GM15510 (cell line): ENCODE results near the gene BMF.

Experiments
- POLR2A ChIP-seq: IDR thresholded peaks from 3 replicates; pipeline ENCODE4 v1.6.1; 2011; ENCODE audit warnings: borderline replicate concordance; ENCODE audit not compliant: insufficient read length; ENCODE audit errors: extremely low read depth

BMF gene

DNA sequence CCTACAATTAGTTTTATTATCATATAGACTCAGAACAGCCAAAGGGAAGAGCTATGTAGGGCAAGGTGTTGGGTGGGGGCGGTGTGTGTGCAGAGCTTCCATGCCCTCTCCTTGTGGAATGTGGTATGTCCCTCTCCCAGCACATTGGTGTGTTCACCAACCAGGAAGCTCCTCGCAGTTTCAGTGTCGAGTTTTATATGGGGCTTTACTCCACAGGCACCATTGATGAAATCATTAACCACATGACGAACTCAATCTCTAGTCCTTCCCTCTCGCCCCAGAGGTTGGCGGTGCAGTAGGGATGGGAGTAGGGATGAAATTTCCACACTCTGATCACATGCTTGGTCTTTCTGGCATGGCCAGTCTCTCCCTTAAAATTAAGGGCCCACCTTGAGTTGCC, 56.1 kb downstream of the BMF start:
- TF ChIP-seq POLR2A: no peak

DNA sequence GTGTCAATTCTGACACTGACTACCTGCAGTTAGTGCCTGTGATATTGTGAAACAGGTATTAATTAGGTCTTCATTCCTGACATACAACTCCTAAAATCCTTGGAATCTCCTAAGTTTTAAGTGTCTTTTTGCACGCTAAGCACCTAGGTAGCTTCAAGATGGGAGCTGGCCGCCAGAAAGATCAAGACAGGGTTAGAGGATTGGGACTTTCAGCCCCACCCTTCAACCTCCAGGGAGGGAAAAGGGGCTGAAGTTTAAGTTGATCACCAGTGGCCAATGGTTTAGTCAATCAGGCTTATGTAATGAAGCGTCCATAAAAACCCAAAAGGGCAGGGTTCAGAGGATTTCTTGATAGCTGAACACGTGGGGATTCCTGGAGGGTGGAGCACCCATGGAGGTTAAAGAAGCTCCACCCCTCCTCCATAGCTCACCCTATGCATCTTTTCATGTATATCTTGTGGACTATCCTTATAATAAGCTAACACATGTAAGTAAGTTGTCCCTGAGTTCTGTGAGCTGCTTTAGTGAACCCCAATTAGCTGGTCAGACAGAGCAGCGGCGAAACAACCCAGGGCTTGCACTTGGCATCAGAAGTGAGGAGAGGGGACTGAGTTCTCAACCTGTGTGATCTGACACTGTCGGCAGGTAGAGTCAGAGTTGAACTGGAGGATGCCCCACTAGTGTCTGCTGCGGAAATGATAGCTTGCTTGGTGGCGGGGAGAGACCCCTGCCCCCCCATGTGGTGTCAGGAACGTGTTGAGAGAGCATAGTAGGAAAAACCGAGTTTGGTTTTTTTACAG, 56.9 kb downstream of the BMF start:
- no peak for TF ChIP-seq POLR2A

DNA sequence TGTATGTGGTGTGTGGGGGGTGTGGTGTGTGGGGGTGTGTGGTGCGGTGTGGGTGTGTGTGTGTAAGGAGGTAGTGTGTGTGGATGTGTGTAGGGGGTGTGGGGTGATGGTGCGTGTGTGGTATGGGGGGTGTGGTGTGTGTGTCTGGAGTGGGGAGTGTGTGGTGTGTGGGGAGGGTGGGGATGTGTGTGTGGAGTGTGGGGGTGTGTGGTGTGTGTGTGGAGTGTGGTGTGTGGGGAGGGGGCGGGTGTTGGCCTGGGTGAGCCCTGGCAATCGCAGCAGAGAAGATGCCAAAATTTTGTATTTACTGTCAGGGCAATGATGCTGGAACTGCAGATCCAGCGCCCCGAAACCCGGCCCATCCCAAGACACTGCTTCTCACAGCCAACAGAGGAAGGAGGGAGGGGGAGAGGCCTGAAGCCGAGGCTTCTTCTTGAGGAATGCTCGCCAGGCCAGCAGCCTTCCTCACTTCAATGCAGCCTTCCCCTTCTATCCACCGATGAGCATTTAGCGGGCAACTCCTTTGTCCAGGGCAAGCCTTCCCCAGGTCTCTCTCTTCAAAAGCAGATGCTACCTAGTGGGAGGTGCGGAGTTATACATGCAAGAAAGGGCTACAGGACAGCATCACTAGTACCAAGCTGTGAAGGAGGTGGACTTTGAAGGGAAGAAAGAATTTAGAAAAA, 57.8 kb downstream of the BMF start:
- no peak for TF ChIP-seq POLR2A

DNA sequence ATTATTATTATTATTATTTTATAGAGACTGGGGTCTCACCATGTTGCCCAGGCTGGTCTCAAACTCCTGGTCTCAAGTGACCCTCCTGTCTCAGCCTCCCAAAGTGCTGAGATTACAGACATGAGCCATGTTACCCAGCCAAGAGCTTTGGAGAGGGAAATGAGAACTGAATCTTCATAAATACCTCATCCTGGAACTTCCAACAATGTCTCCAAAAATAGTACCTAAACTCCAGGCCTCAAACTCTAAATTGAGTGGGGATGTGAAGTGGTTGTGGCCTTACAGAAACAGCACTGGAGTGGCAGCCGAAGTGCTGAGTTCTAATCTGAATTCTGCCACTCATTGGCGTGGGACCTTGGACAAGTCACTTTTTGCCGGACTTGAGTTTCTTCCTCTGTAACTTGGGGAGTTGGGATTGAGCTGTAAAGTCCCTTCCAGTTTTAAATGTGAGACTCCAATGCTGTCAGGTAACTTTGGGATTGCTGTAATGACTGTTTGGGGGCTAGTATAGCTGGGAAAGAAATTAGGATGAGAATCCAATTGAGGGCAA, 59.7 kb downstream of the BMF start:
- TF ChIP-seq POLR2A: no peak

DNA sequence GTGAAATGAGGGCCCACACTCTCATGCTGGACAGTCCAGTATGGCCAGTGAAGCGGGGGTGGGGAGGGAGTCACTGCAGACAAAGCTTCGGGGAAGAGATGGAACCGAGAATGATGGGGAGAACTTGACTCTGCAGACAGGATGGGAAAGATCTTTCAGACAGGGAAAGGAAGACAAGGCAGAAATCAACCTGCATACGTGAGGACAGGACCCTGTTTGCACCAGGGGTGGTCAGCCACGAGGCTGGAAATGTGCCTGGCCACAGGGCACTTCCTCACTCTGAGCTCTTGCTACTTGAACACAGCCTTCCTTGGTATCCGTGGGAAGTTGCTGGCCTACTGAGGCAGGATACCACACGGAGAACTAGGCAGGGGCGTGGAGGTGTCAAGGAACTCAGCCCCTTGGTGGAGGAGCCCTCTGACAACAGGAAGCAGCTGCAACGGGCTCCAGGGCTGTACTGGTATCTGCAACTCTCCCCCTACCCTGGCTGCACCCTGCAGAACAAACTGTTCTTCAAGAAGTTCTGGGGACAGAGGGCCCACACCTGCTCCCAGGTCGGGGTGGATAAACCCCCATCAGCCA, 60.4 kb downstream of the BMF start:
- no peak for TF ChIP-seq POLR2A

DNA sequence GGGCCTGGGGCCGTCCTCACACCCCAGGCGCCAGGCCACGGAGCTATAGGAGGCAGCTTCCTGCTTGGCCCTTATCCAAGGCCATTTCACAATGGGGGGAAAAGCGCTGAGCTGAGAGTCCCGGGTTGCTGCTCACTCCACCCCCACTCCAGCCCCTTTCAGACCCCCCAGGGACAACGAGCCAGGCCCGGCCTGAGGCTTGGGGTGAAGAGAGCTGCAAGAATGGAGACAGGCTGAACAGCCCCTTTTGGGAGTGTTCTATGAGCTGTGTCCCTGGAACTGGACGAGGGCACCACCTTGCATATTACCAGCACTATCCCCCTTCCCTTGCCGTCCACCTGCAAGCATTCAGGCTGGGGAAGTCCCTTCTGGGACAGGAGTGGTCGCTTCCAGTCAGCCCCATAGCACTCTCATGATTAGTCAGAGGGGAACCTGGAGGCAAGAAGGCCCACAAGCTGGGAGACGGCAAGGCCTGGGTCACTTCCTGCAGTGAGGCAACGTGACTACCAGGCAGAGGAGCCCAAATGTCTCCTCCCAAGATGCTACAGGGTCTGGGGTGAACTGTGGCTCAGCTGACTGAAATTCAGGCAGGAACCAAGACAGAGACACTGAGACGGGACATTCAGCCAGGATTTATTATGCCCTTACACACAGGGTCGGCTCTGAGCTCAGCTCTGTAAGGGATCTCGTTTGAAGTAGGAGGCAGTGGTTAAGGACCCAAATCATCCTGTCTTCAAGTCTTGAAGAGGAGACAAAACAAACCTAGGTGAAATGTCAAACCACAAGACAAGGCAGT, 61.1 kb downstream of the BMF start:
- TF ChIP-seq POLR2A: no peak

DNA sequence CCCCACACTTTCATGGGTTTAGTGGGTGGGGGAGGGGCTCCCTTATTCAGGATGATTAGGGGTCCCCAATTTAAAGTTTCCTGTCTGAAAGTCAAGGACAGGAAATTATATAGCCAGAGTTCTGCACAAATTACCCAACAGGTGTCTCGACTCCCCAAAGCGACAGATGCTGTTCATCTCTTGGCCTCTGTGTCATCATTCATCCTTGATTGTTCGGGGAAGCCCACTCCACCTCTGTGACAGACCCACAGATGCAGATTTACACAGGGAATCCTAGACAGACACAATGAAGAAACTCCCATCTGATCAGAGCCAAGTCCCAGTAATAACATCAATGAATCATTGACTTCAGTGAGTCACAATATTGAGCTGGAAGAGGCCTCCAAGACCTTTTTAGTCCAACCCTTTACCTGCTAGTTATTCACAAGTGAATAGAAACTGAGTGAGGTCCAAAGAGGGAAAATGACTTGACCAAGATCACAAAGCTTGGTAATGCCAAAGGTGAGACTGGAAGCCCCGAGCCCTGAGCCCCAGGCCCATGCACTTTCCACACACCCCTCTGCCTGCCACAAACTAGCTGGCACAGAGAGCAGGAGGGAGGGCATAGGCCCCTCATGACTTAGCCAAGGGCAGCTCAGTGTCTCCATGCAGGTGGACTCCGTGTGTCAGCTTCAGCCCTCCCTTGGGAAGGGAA, 61.8 kb downstream of the BMF start:
- TF ChIP-seq POLR2A: no peak

DNA sequence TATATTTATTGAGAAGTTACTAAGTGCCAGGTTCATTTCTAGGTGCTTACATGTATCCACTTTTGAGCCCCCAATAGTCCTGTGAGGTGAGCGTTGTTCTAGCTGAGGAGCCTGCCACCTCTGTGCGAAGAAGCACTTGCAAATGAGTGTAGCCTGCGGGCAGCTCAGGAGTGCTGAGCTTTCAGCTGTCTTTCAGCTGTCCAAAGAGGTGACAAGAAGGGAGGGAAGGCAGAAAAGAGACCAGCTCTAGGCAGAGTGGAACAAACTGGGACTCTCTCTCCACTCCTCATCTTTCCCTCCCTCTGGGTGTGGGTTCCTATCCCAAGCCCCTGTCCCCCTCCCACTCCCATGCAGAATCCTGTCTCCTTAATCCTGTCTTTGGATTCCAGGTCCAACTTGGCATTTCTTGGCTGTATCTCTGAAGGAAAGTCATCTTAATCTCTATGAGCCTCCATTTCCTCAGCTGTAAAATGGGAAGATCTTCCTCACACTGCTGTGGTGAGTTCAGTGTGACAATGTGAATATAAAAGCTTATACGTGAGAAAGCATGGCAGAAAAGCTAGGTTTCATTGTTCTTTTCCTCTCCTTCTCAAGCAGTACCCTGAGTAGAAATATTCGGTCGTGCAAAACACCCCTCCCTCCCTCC, 63.0 kb downstream of the BMF start:
- TF ChIP-seq POLR2A: no peak

DNA sequence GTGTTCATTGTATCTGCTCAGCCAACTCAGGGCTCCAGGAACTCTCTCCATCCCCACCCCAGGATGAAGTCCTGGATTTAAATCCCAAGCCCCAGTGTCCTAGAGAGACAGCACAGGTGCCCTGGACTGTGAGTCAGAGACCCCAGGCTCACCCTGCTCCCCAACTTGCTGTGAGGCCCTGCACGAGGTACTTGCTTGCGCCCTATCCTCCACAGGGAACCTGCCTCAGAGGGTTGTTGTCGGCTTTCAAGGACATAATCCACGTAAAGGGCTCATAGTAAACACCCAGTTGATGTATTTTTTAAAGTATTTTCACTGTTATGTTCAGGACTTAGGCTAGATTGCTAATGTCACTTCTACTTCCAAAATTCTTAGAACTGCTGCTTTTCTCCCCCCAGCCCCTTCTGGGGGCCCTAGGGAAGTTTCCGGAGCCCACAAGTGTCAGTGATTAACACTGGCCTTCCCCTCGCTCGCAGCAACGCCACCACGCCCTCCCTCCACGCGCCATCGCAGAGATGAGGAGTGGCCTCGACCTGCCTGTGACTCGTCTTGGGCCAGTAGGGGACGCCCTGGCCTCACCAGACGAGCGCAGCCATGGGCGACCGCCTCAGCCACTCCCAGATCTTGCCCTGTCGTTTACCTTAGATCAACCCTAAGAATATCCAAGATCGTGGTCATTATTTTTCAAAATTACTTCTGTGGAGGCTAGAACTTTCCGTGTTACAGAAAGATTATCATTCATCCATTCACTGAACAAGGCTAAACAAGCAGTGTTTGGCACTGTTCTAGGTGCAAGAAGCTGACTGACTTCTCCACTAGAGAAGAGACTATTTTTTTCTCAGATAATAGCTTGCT, 63.7 kb downstream of the BMF start:
- TF ChIP-seq POLR2A: no peak

DNA sequence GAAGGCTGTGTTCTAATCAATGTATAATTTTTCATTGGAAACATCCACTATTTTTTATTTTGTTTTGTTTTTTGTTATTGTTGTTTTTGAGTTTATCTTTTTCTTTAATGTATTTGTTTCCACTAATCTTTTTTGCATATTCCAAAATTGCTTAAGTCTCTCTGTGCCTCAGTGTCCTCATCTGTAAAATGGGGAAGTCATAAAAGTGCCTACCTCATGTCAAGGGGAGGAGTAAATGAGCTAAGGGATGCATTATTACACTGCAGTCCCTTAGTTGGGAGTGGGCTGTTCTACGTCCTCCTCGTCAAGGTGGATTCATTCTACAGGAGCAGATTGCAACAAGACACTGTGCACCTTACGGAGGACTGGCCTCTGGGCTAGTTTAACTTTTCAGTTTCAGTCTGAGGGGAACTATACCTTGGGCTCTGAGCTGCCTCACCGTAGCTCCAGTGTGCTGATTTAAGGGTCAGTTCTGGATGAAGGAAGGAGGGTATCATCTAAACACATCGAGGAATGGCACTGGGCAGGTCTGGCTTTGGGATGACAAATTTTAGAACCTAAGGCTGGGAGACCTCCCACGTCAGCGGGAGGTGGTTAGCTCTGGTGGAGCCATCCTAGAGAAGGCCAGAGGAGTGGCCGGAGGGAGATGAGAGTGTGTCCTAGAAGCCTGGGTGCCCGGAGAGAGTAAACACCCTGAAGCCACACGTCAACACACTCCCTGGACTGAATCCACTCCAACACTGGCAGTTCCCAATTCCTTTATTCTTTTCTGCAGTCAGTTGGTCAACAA, 64.6 kb downstream of the BMF start:
- no peak for TF ChIP-seq POLR2A

DNA sequence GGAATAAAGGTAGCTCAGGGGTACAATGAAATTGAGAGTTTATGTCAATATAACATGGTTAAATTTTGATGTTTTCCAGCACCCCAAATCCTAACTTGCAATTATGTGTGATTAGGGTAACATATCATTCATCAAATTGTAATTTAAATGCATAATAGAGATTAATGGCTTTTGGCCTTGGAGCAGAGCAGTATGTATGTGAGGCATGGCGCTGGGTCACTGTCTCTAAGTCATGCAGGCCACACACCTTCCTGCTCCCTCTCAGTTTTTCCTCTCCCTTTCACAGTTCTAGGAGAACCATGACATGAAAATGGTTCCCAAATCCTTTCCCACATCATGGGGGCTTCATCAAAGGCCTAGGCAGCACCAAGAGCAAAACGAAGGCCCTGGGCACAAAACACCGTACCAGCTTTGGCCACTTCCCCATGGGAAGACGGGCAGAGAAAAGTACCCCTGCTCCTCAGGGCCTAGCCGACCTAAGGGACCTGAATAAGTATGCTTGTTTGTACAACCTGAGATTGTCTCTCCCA, 65.8 kb downstream of the BMF start:
- TF ChIP-seq POLR2A: no peak

DNA sequence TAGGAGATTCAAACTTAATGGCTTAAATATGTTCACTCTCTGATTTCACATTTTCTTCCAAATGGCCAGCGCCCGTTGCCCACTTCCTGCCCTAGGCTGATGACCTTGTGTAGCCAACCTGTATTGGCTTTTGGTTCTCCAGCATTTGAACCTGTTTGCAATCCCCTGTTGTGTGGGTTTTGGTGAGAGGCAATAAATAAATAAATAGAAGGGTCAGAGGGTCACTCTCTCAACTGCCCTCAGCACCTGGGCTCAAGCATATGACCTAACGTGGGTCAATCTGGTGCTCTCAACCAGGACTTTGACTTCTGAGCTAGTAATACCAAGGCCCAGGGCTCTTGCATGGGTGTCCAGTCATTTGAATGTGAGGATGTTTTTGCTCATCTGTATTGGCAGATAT, 67.9 kb downstream of the BMF start:
- no peak for TF ChIP-seq POLR2A

DNA sequence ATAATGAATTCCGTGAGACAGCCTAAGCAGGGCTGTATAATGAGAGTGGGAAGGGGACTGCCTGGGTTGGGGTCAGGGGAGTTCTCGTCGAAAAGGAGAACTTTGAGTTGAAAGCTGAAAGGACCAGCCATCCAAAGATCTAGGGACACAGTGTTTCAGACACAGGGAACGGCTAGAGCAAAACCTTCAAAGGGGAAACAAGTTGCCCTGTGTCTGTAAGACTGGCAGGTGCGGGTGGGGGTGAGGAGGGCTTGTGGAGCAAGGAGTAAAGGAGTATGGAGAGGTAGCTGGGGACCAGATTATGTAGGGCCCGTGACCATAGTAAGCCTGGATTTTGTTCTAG, 68.4 kb downstream of the BMF start:
- TF ChIP-seq POLR2A: no peak
